Stimulated activated naive CD4-positive, alpha-beta T cell treated with Interleukin-2 at 50 U/mL for 16 hours (primary cell): Measurements from ENCODE around the gene RSAD2.
"Not testable (repeated sequence)": the region's sequence is repeated elsewhere in the genome, so short reads cannot be mapped to it uniquely, and the experiment has no call there.

ENCODE experiments used
- DNase-seq: peaks from one replicate; lab custom pipeline; 2025; lab: John Stamatoyannopoulos, UW

Gene RSAD2, protein sequence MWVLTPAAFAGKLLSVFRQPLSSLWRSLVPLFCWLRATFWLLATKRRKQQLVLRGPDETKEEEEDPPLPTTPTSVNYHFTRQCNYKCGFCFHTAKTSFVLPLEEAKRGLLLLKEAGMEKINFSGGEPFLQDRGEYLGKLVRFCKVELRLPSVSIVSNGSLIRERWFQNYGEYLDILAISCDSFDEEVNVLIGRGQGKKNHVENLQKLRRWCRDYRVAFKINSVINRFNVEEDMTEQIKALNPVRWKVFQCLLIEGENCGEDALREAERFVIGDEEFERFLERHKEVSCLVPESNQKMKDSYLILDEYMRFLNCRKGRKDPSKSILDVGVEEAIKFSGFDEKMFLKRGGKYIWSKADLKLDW

DNA sequence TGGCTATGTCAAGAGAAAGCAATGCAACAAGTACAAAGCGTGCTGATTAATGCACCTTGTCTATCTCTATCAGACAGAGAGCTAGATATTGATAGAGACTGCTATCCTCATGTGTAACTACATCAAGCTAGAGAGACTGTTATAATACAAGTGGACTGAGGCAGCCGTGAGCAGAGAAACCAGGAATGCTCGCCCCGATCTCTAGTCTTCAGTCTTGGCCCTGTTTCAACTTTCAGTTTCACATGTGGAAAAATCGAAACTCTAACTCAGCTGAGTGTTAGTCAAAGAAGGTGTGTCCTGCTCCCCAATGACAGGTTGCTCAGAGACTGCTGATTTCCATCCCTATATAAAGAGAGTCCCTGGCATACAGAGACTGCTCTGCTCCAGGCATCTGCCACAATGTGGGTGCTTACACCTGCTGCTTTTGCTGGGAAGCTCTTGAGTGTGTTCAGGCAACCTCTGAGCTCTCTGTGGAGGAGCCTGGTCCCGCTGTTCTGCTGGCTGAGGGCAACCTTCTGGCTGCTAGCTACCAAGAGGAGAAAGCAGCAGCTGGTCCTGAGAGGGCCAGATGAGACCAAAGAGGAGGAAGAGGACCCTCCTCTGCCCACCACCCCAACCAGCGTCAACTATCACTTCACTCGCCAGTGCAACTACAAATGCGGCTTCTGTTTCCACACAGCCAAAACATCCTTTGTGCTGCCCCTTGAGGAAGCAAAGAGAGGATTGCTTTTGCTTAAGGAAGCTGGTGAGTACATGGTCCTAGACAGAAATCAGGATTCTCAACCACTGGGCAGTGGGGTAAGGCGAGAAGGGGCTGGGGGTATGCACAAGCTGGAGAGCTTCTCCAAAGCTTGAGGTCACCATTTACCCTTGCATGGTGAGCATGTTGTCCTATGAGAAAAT is at the start of gene RSAD2:
Gene RSAD2, plus strand, starts transcription at position 376 of the 903 bp plus-strand sequence. Its CDS starts 24 bp downstream, at position 400.
- DNase-seq = no peak

DNA sequence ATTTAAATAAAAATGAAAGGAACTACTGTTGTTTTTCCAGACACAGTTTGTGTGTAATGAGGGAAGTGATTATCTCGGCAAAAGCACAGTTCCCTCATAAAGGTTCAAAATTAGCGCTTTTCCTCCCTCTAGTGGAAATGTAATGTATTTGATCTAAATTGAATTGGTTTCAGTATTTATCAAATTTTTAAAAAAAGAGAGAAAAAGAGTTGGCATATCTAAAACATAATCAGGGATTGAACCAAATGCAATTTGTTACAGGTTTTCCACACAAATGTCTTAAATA is 49.3 kb upstream of the RSAD2 start:
- no peak for DNase-seq

DNA sequence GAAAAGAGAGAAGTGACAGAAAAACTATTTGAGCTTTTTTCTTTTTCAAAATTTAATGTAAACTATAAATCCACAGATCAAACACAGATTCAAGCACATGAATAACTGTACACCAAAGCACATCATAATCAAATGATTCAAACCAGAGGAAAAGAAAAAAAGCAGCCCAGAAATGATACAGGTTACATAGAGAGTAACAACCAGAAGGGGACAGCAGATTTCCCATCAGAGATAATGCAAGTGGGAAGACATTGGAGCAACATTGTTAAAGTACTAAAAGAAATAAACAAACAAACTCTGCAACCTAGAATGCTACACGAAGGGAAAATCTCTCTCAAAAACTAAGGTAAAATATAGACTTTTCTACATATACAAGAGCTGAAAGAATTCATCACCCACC is 46.3 kb upstream of the RSAD2 start:
- no peak for DNase-seq

DNA sequence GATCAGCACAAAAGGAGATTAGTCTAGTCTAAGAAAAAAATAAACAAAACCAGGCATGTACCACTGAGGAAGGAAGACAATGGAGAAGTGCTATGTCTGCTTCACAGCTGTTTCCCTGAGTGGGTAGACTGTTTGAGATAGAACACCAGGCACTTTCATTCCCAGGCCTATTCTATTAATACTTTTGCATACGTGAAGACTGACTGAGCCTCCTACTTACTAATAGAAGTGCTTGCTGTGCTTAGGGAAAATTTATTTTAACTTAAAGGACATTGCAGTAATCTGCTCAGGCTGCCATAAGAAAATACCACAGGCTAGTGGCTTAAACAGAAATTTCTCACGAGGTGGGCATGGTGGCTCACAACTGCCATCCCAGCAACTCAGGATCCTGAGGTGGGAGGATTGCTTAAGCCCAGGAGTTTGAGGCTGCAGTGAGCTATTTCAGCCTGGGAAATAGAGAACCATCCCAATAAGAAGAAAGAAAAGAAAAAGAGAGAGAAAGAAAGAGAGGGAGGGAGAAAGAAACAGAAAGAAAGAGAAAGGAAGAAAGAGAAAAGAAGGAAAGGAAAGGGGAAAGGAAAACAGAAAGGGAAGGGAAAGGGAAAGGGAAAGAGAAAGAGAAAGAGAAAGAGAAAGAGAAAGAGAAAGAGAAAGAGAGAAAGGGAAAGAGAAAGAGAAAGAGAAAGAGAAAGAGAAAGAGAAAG is 44.8 kb upstream of the RSAD2 start:
- no peak for DNase-seq

DNA sequence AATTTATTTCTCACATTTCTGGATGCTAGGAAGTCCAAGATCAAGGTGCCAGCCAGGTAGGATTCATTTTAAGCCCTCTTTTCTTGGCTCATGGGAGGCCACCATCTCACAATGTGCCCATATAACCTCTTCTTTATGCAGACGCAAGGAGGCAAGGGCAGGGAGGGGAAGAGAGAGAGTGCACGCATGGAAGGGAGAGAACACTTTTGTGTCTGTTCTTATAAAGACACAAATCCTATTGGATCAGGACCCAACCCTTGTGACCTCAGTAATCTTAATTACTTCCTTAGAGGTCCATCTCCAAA is 44.3 kb upstream of the RSAD2 start:
- no peak for DNase-seq

DNA sequence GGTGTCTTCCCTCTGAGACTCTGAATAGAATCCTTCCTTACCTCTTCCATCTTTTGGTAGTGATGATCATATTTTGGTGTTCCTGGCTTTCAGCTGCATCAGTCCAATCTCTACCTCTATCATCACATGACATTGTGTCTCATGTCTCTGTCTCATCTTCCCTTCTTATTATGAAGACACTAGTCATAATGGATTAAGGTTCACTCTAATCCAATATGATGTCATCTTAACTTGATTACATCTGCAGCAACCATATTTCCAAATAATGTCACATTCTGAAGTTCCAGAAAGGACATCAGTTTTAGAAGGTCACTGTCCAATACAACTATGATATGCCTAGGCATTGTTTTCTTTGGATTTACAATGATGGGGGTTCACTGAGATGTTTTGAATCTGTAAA is 43.4 kb upstream of the RSAD2 start:
- DNase-seq = no peak

DNA sequence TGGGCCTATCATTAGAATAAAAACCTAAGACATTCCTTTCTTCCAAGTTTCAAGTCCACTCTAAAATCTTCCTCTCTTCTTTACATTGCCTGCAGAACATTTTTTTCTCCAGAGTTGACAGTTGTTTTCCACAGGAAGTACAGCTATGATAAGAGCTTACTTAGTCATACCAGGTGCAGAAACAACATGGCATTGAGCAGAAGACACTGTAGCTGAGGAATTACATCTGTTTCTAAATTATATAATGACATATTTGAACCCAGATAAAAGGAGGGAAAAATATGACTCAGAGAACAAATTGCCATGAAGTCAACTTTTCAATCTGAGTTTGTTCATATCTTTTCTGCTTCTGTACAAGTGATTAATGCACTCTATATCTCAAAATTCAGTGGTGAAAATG is 42.1 kb upstream of the RSAD2 start:
- no peak for DNase-seq

DNA sequence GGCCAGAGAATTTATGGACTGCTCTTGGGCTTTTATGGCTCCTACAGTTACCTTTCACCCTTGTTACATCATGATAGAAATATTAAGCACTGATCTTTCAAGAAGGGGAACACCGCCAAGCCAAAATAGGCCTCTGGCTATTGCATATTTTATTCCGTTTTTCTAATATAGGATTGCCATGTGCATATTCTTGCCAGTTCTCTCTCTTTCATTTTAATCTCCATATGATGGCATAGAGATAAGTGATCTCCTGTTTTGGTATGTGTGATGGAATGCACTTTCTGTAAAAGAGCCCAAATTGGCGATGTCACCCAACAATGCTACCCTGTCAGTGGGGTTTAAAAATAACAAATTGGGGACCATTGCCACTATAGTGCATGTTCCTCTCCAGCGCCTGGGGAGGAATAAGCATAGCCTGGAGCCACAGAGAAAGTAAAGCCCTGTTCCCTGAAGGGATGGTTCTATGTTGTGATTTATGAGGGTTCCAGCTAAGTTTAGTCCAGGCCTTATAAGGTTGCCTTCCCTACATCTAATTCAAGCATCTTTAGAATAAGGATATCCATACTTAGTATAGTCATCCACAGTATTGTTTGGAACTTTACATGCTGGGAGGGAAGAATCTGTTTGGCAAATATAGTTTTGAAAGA is 38.8 kb upstream of the RSAD2 start:
- DNase-seq = no peak

DNA sequence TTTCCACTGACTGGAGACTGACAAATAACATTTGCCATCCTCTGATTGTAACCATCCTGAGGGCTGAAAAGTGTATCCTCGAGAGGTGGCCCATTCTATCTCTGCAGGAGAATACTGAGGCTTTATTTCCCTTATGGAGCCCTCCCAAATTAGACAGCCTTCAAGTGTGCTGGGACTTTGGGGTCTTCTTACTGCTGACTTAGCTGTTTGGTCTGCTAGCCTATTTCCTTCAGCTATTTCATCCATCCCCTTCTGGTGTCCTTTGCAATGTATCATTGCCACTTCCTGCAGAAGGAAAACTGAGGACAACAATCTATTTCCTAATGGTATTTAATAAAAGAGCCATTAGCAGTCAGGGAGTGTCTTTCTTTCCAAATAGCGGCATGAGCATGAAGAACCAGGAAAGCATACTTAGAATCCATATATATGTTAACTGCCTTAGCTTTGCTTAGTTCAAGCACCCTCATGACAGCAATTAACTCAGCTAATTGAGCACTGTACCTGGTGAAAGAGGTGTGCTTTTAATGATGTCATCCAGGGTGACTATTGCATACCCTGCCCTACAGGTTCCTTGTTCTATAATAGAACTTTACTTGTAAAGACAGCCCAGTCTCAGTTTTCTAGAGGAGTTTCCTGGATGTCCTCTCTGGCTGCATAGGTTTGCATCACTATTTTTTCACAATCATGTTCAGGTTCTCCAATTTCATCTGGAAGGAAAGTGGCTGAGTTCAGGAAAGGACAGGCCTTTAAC is 35.9 kb upstream of the RSAD2 start:
- no peak for DNase-seq

DNA sequence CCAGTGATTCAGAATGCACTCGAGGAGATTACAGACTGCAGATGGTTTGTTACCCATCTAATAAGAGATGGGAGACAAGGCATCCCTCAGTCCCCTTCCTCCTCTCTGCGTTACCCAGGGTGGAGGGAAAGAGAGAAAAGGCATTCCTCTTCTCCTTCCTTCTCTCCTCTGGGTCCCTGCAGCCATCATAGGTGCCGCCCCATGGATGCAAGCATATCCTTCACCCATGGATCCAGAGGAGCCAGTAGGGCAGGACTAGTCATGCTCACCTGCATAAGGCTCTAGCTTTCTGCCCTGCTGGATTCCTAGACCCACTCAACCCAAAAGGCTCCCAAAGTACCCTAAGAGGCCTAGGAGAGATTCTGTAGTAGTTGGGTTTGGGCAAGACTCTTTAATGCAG is 32.3 kb upstream of the RSAD2 start:
- DNase-seq = no peak

DNA sequence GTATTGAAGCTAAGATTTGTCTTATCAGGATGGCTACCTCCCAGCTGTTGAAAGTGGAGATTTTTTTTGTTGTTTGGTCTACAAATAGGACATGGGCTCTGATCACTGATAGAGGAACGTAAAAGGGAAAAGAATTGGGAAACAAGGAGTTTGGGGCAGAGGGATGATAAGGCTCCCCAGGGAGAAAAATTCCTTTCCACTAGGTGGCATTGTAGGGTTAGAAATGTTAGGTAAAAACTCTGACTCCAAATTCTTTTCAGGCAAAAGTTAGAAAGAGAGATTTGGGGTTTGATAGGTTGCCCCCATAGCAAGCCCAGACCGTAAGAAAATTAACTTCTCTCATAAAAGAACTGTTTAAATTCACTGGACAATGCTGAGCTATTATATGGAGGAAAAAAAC is 31.7 kb upstream of the RSAD2 start:
- no peak for DNase-seq

DNA sequence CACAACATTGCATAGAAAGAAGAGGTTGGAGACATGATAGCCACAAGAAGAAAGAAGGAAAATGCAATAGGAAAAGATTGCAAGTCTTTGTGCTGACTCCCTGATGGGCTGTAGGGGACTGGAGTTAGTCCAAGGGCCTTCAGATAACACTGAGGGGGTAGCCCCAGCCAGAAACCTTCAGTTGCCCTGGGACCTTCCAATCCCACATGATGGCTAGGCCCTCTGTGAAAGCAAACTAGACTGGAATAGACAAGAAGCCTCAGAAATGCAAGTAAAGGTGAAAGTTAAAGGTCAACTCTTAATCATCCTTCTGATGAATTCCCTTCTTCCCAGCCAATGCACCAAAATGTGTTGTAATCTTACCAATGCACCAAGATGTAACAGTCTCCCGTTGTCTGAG is 31.0 kb upstream of the RSAD2 start:
- no peak for DNase-seq

DNA sequence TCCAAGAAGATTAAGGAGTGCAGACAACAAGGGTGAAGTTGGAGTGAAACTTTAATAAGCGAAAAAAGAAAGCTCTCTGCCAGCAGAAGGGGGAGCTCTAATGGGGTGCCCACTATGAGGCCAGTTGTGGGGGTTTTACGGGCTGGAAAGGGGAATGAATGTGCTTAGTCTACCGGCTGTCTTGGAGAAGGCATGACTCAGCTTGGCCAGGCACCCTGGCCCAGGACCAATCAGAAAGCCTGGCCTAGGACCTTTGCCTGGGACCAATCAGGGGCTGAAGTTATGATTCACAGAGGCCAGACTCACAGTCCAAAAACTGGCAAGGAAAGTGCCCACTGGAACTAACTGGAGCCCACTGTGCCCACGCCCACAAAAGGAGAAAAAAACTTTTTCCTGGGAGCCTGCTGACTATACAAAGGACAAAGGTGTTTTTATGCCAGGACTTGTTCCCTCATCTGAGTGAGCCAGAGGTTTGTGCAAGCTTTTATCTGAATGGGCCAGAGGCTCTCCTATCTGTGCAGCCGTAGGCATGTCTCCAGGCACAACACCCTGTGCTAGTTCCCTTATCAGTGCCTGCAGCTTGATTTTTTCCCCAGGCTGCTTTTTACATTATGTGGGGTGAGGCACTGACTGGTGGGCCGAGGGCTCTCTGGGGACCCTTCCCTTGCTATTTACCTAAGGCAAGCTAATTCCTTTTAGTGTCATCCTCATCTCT is 30.5 kb upstream of the RSAD2 start:
- DNase-seq = no peak

DNA sequence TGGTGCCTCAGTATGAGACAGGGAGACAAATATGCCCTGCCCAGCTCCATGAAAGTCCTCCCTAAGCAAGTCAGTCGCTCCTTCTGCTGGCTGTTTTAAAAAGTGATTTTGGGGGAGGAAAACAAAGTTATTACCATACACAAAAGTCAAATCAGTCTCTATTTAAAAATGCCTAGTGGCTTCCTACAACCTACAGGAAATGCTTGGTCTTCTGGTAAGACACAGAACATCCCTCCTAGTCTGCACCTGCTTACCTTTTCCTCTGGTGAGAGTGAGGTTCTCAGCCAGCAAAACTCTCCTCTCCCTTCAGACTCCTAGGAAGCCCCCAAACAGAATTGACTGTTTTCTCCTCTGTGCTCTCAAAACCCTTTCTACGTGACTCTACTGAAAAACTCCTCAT is 25.4 kb upstream of the RSAD2 start:
- no peak for DNase-seq

DNA sequence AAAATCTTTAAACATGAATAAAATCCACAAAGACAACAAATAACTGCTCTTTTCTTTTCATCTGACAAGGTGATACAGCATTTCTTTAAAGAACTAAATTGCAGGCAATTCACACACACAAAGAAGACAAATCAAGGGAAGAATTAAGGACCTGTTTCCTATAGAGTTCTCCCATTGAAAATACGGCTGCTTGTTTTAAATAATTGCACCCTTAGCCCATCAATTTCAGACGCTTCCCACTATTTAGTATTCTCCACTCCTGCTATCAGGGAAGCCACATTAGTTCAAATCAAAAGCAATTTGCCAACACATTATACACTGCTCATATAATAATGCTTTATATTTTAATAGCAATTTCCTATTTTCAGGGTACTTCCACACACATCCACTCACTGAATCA is 23.2 kb upstream of the RSAD2 start:
- DNase-seq = no peak

DNA sequence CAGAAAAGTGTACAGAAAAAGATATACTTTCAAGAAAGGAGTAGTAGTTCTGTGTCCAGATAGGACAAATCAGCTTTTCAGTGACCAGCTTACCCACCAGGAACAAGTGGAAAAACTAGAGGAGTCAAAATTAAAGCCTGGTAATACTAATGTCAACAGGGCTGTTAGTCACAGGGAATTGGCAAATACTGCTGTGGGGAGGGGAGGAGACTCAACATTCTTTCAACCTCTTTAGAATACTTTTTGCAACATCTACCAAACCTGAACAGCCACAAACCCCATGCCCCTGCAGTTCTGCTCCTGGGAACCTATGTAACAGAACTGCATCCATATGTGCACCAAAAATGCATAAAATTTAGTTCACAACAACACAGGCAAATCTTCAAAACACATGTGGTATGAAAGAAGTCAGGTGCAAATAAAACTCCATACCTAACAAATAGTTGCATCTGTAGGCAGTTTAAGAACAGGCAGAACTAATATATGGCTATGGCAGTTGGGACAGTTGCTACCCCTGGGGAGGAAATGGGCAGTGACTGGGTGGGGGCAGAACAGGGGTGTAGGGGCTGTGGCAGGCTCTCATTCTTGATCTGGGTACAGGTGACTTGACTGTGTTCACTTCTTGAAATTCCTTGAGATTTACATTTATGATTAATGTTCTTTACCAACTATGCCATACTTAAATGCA is 21.6 kb upstream of the RSAD2 start:
- DNase-seq = no peak

DNA sequence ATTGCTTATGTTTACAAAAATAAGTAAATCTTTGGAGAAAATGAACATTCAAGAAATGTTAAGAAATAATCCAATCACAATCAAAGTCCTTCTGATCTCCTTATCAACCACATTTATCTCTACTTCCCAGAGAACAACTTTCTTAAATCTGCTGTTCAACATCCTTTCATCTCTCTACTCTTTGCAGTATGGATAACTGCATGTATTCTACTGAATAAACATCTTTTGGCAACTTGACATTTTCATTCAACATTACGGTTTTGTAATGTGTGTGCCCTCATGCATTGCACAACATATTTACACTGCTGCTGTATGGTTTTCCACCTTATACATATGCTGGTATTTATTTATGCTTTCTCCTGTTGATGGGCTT is 21.0 kb upstream of the RSAD2 start:
- DNase-seq = no peak

DNA sequence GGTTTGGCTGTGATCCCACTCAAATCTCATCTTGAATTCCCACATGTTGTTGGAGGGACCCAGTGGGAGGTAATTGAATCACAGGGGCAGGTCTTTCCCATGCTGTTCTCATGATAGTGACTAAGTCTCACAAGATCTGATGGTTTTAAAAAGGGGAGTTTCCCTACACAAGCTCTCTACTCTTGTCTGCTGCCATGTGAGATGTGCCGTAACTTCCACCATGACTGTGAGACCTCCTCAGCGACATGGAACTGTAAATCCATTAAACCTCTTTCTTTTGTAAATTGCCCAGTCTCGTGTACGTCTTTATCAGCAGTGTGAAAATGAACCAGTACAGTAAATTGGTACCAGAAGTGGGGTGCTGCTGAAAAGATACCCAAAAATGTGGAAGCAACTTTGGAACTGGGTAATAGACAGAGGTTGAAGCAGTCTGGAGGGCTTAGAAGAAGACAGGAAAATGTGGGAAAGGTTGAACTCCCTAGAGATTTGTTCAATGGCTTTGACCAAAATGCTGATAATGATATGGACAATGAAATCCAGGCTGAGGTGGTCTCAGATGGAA is 19.0 kb upstream of the RSAD2 start:
- DNase-seq = not testable (repeated sequence)

DNA sequence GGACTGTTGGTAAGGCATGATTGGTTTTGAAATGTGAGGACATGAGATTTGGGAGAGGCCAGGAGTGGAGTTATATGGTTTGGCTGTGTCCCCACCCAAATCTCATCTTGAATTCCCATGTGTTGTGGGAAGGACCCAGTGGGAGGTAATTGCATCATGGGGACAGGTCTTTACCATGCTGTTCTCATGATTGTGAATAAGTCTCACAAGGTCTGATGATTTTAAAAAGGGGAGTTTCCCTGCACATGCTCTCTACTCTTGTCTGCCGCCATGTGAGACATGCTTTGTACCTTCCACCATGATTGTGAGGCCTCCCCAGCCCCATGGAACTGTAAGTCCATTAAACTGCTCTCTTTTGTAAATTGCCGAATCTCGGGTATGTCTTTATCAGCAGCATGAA is 17.3 kb upstream of the RSAD2 start:
- DNase-seq = no peak

DNA sequence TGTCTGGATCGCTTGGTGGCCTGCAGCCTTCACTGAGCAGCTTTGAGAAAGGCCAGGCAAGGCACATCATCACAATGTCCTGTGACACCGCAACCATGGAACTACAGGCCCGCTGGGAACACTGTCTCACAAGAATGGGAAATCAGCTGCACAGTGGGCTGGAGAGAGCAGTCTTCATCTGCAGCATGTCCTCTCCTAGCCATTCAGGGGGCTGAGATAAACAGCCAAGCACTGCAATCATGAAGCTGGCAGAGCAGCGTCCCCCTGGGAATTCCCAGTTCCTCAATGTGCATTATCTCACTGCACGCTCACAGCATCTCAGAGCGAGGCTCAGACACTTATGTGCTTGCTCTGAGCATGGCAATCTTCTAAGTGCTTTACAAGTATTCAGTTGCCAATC is 13.8 kb upstream of the RSAD2 start:
- DNase-seq = no peak
